Measurements from ENCODE around the gene HOXB5. TPM values are rescaled to one million over a fixed set of nuclear protein-coding genes. Genes with fewer than 3 reads are reported as not detected.

HOXB5 gene
- total RNA-seq, 1 experiment from 2014 or later, result 5.9 TPM

DNA sequence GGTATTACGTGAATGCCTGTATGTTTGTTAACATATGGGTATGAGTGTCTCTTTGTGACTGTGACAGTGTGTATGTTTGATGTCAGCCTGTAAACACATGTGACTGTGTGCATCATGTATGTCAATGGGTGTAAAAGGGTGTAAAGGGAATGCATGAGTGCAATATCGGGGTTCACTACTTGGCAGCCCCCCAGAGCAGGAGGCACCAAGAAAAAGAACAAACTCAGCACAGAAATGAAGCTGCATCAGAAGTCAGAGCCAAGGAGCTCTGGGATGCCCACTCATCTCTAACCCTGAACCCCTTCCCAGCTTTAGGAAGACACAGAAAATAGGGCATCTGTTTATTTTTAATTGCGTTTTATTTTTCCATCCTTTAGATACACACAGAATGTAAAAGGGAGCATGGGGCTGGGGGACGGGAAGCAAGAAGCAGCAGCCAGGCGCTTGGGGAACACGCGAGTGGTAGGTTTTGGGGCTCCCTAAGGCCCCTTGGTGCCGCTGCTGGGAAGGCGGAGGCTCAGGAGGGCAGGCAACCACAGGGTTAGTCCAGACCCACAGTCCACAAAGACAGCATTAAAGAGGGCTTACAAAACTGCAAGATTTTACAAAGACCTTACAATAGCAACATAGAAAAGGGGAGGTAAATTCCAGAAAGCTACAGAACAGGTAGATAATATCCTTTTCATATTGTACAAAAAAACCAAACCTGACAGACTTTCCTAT, 13.5 kb upstream of the HOXB5 start:
- intact Hi-C loops (cut with micrococcal nuclease; ENCODE audit: unreplicated experiment), result no loop called here
- peaks cover 36% of the 10 kb centered on the region for H3K4me1 ChIP-seq (ENCODE audit: insufficient read depth, low read length, poor library complexity, severe bottlenecking)
- CTCF ChIA-PET, result no interaction called here

DNA sequence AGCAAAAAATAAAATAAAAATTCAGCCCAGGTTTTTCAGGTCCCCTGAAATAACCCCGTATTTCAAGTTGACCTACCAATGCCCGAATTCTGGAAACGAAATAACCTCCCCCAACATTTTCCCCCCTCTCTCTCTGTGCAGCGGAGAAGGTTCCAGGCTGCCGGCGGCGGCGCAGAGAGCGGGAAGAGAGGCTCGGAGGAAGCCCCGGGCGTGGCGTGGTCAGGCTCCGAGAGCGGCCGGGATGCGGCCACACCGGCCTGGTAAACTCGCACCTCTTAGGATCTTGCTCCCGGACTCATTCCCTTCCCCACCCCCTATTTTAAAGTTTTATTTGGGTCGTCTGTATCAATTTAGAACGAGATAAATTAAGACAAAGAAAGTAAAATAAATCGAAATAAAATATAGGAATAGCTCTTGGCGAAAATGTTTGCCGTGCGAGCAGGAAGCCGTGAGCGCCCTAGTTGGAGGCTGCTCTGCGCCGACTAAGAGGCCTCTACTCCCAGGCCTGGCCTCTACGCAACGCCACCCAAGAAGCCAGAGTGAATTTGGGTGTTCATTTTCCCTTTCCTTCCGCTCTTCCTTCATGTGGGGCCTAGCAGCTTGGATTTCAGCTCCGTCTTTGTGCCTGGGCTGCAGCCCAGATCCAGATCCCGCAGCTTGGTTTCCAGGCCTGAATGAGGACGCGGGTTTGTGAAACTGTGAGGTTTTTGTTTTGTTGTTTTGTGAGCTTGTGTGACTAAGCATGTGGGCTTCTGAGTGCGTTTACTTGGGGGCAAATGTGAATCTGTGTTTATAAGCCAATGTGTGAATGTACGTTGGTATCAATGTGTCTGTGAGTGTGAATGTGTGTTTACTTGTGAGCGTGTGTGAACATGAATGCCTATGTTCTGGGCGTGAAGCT, 12.7 kb upstream of the HOXB5 start:
- Histone ChIP-seq H3K9me3 (ENCODE audit: low read depth, low read length, poor library complexity, severe bottlenecking) (no peaks in the 10 kb centered on the region), H3K4me3 (ENCODE audit: low read depth, low read length, poor library complexity, severe bottlenecking) (no peak overlapping the region), H3K27me3 (replicated peaks; ENCODE audit: insufficient read depth, low read depth, low read length, poor library complexity) (no peaks in the 10 kb centered on the region), H3K4me1 (ENCODE audit: insufficient read depth, low read length, poor library complexity, severe bottlenecking) (peaks cover 38% of the 10 kb centered on the region), H3K36me3 (ENCODE audit: insufficient read depth, low read length, poor library complexity, severe bottlenecking) (peaks cover 6% of the 10 kb centered on the region), H3K27ac (ENCODE audit: low read depth, low read length, poor library complexity, severe bottlenecking) (peak overlapping the region; percentile 79)
- no peak for TF ChIP-seq EZH2 (IDR thresholded peaks at IDR 0.05; ENCODE audit: borderline replicate concordance, low read depth, low read length, poor library complexity, severe bottlenecking)
- TF ChIP-seq, protein P1, sequence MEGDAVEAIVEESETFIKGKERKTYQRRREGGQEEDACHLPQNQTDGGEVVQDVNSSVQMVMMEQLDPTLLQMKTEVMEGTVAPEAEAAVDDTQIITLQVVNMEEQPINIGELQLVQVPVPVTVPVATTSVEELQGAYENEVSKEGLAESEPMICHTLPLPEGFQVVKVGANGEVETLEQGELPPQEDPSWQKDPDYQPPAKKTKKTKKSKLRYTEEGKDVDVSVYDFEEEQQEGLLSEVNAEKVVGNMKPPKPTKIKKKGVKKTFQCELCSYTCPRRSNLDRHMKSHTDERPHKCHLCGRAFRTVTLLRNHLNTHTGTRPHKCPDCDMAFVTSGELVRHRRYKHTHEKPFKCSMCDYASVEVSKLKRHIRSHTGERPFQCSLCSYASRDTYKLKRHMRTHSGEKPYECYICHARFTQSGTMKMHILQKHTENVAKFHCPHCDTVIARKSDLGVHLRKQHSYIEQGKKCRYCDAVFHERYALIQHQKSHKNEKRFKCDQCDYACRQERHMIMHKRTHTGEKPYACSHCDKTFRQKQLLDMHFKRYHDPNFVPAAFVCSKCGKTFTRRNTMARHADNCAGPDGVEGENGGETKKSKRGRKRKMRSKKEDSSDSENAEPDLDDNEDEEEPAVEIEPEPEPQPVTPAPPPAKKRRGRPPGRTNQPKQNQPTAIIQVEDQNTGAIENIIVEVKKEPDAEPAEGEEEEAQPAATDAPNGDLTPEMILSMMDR (conservative IDR thresholded peaks at IDR 0.05; ENCODE audit: low read depth, low read length), result no peak
- no TSS peak for BruUV-seq (replicated peaks)
- no peak for DNase-seq (ENCODE audit: low spot score)
- ChIA-PET POLR2A (ENCODE audit: low non-redundant PET) (interaction anchor here (0.5 kb wide), 1 partner anchor 498 kb away, joined by 3 read pairs; the partner anchor contains the start of gene SNX11), CTCF (no interaction called here)
- intact Hi-C loops (cut with micrococcal nuclease; ENCODE audit: unreplicated experiment), result no loop called here

More for the DNA sequence above, 13.5 kb upstream of the HOXB5 start:
- no peaks in the 10 kb centered on the region for H3K27me3 ChIP-seq (replicated peaks; ENCODE audit: insufficient read depth, low read depth, low read length, poor library complexity)
- no peaks in the 10 kb centered on the region for H3K9me3 ChIP-seq (ENCODE audit: low read depth, low read length, poor library complexity, severe bottlenecking)
- H3K4me3 ChIP-seq (ENCODE audit: low read depth, low read length, poor library complexity, severe bottlenecking), result no peak overlapping the region
- BruUV-seq (replicated peaks), result no TSS peak
- POLR2A ChIA-PET (ENCODE audit: low non-redundant PET), result interaction anchor here (0.5 kb wide), 1 partner anchor 499 kb away, joined by 3 read pairs; the partner anchor contains the start of gene SNX11
- no peak for DNase-seq (ENCODE audit: low spot score)
- peaks cover 6% of the 10 kb centered on the region for H3K36me3 ChIP-seq (ENCODE audit: insufficient read depth, low read length, poor library complexity, severe bottlenecking)
- TF ChIP-seq EZH2 (IDR thresholded peaks at IDR 0.05; ENCODE audit: borderline replicate concordance, low read depth, low read length, poor library complexity, severe bottlenecking), result no peak
- TF ChIP-seq, protein P1 (conservative IDR thresholded peaks at IDR 0.05; ENCODE audit: low read depth, low read length), result no peak
- H3K27ac ChIP-seq (ENCODE audit: low read depth, low read length, poor library complexity, severe bottlenecking), result no peak overlapping the region

DNA sequence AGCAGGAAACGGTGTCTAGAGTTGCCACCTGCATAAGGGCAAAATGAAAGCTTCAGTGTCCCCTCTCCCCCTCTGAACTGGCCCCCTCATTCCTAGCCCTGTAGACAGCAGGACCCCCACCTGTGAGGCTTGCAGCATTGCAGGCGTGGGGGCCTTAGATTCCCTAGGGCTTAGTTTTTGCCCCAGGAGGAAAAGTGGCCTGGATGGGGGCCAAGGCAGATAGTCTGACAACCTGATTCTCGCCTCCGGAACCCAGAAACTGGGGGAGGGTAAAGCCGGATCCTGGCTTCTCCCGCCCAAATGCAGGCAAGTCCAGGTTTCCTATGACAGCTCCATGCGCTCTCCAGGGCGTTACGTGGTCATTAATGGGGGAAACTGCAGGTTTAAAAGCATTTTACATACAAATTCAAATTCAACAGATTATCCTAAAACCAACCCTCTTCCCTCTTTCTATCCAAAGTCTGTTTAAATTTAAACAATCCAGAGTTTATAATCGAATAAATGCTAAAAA, 11.9 kb upstream of the HOXB5 start:
- POLR2A ChIA-PET (ENCODE audit: low non-redundant PET), result no interaction called here
- H3K4me3 ChIP-seq (ENCODE audit: low read depth, low read length, poor library complexity, severe bottlenecking), result peak overlapping the region; percentile 67
- intact Hi-C loops (cut with micrococcal nuclease; ENCODE audit: unreplicated experiment), result no loop called here
- no peaks in the 10 kb centered on the region for H3K9me3 ChIP-seq (ENCODE audit: low read depth, low read length, poor library complexity, severe bottlenecking)
- H3K27ac ChIP-seq (ENCODE audit: low read depth, low read length, poor library complexity, severe bottlenecking), result peak overlapping the region; percentile 79
- TF ChIP-seq, protein P1 (conservative IDR thresholded peaks at IDR 0.05; ENCODE audit: low read depth, low read length), result no peak
- TF ChIP-seq EZH2 (IDR thresholded peaks at IDR 0.05; ENCODE audit: borderline replicate concordance, low read depth, low read length, poor library complexity, severe bottlenecking), result no peak
- peaks cover 6% of the 10 kb centered on the region for H3K36me3 ChIP-seq (ENCODE audit: insufficient read depth, low read length, poor library complexity, severe bottlenecking)
- no peaks in the 10 kb centered on the region for H3K27me3 ChIP-seq (replicated peaks; ENCODE audit: insufficient read depth, low read depth, low read length, poor library complexity)
- CTCF ChIA-PET, result no interaction called here
- peak; percentile 36 for DNase-seq (ENCODE audit: low spot score)
- no TSS peak for BruUV-seq (replicated peaks)
- H3K4me1 ChIP-seq (ENCODE audit: insufficient read depth, low read length, poor library complexity, severe bottlenecking), result peaks cover 38% of the 10 kb centered on the region
